Hematopoietic multipotent progenitor cell treated with erythropoietin and hydrocortisone succinate and interleukin-3 and kit ligand, for 6 days (in vitro differentiated cells): ENCODE results near the gene RNU1-2.
A peak's percentile ranks its signal among the peaks of the same experiment; 100 is the strongest.
"Not testable (repeated sequence)": the region's sequence is repeated elsewhere in the genome, so short reads cannot be mapped to it uniquely, and the experiment has no call there.

Experiments used
- DNase-seq: peaks from one replicate; pipeline ENCODE4 v3.0.0-alpha.2; 2015

The RNU1-2 gene

GRCh38 chr1:16895598-16896315 is at the start of gene RNU1-2:
TSS of gene RNU1-2 (plus strand) at chr1:16895980.
- DNase-seq: peak; percentile 99

- not testable (repeated sequence) for DNase-seq
Observed at GRCh38 chr1:16856201-16856600, 39.6 kb upstream of the RNU1-2 start.

- DNase-seq: not testable (repeated sequence)
Observed at GRCh38 chr1:16859167-16860041, 36.4 kb upstream of the RNU1-2 start.

GRCh38 chr1:16860048-16860447 is 35.7 kb upstream of the RNU1-2 start:
- DNase-seq: not testable (repeated sequence)

- not testable (repeated sequence) for DNase-seq
Observed at GRCh38 chr1:16861832-16862245, 33.9 kb upstream of the RNU1-2 start.

- not testable (repeated sequence) for DNase-seq
Observed at GRCh38 chr1:16862415-16862814, 33.4 kb upstream of the RNU1-2 start.

GRCh38 chr1:16863024-16863423 is 32.8 kb upstream of the RNU1-2 start:
- not testable (repeated sequence) for DNase-seq

- peak; percentile 15 for DNase-seq
Observed at GRCh38 chr1:16866926-16867707, 28.7 kb upstream of the RNU1-2 start.

GRCh38 chr1:16868787-16869186 is 27.0 kb upstream of the RNU1-2 start:
- DNase-seq: not testable (repeated sequence)

- DNase-seq: not testable (repeated sequence)
Observed at GRCh38 chr1:16869996-16870395, 25.8 kb upstream of the RNU1-2 start.

- DNase-seq: not testable (repeated sequence)
Observed at GRCh38 chr1:16871171-16871570, 24.6 kb upstream of the RNU1-2 start.

- peak; percentile 60 for DNase-seq
Observed at GRCh38 chr1:16872152-16873075, 23.4 kb upstream of the RNU1-2 start.

GRCh38 chr1:16873076-16873879 is 22.5 kb upstream of the RNU1-2 start:
- peak; percentile 46 for DNase-seq

GRCh38 chr1:16874968-16875765 is 20.6 kb upstream of the RNU1-2 start:
- DNase-seq: not testable (repeated sequence)

- not testable (repeated sequence) for DNase-seq
Observed at GRCh38 chr1:16881742-16882141, 14.0 kb upstream of the RNU1-2 start.

- no peak for DNase-seq
Observed at GRCh38 chr1:16882986-16883385, 12.8 kb upstream of the RNU1-2 start.

- DNase-seq: not testable (repeated sequence)
Observed at GRCh38 chr1:16884487-16884886, 11.3 kb upstream of the RNU1-2 start.

GRCh38 chr1:16886860-16887605 is 8.7 kb upstream of the RNU1-2 start:
- no peak for DNase-seq
